HG02759 (cell line): Measurements from ENCODE around the gene HDLBP.
"Not testable (repeated sequence)": the region's sequence is repeated elsewhere in the genome, so short reads cannot be mapped to it uniquely, and the experiment has no call there.

Source experiments
- ATAC-seq: cut with Tn5 transposase; IDR thresholded peaks from one replicate; pipeline ENCODE4 v1.9.1; 2021; ENCODE audit warnings: mild to moderate bottlenecking, moderate library complexity; ENCODE audit not compliant: unreplicated experiment

HDLBP gene

DNA sequence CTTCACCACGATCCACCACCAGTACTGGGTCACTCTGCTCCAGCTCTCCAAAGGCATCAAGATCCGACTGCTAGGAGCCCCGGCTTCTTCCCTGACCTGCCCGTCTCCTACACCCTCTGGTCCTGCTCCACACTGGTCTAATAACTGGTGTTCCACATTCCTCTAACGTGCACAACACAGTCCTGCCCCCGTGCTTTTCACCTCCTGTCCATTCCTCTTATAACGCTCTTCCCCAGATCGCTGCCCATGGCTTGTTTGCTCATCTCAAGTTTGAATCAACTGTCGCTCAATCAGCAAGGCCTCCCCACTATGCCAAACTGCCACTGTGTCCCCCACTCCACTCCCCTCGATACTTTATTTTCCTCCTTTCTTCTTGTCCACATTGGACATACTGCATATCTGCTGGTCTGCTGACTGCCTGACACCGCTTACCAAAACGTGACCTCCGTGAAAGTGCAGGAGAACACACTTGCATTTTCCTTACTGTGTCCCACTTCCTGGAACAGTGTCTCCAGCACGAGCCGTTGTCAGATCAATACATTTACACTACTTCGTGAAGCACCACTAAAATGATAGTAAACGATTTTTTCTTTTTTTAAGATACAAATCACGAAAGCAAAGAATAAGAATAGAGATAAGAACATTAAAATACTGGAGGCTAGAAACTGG, 6.5 kb downstream of the HDLBP start:
- no peak for ATAC-seq

- no peak for ATAC-seq
Measured at GRCh38 chr2:241308267-241308666, 7.2 kb downstream of the HDLBP start.

DNA sequence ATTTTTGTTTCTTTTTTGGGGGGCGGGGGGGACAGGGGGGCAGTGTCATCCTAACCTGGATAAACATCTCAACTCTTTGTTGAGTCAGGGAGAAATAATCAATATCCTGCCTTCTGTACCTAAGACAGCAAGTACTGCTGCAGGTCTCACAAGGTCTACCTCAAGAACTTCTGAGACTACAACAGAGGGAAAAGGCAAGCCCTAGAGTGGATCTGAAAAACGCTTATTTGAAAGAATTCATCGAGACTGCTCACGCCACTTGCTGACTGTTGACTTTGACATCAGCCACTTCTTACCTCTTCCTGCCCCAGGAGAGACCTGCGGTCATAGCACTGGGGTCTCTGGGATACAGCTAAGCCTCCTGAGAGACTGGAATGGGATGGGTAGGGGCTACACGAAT, 8.4 kb downstream of the HDLBP start:
- ATAC-seq, result no peak

- ATAC-seq, result no peak
Measured at GRCh38 chr2:241304039-241304670, 11.3 kb downstream of the HDLBP start.

DNA sequence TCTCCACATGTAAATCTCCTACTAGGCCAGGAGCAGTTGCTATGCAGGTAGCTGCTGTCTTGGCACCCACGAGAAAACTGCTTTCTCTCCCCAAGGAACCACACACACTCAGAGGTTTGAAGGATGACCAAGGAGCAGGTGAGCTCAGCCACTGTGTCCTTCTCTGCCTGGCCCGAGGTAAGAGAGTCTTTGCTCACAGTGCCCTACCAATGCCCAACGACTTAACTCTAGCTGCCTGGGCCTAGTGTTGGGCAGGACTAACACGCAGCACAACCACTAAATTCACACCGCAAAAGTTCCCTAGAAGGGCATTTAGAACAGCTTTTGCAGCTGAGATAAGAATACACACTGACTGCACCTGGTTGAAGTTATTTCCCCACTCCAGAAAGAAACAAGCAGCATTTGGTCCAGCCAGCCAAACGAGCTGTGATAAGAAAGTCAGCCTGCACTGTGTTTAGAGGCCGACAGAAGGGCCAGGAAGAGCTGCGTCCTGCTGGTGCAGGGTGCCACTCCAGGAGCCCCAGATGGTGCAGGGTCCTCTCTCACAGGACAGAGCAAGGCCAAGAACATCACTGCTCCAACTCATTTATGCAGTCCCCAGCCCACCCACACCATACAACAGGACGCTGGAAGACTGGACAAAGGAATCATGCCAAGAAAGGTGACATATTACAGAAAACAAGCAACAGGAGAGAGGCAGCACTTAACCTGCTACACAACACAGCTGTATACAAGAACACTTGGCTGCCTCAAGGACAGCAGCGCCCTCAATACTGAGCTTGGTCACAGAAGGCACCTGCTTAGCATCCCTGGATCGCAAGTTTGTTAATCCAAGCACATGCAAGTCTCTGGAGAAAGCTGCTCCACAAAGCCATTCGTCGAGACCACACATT, 12.5 kb downstream of the HDLBP start:
- no peak for ATAC-seq

DNA sequence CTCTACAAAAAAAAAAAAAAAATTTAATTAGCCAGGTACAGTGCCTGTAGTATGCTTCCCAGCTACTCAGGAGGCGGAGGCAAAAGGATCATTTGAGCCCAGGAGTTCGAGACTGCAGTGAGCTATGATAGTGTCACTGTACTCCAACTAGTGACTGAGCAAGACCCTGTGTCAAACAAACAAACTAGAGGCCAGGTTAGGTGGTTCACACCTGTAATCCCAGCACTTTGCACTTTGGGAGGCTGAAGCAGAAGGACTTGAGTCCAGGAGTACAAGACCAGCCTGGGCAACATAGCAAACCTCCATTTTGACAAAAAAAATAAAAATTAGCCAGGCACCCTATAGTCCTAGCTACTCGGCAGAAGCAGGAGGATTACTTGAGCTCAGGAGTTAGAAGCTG, 13.4 kb downstream of the HDLBP start:
- no peak for ATAC-seq

- ATAC-seq, result no peak
Measured at GRCh38 chr2:241300000-241300399, 15.5 kb downstream of the HDLBP start.

DNA sequence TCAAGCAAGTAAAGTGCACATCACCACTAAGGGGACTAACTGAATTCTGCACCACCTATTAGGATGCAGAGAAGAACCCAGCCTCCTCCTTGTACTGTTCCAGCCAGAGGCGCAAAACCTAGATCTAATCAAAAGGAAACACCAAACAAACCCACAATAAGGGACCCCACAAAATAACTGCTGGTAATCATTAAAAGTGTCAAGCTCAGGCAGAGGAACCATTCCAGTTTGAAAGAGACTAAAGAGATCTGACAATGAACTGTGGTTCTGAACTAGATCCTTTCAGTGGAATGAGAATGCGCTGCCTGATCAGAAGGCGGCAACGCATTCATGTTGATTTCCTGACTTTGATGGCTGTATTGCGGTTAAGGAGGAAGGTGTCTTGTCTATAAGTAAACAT, 16.8 kb downstream of the HDLBP start:
- no peak for ATAC-seq

- ATAC-seq, result no peak
Measured at GRCh38 chr2:241296767-241297166, 18.7 kb downstream of the HDLBP start.

GRCh38 chr2:241295326-241296095, 20.0 kb downstream of the HDLBP start:
- no peak for ATAC-seq

GRCh38 chr2:241293378-241293797, 22.1 kb downstream of the HDLBP start:
- ATAC-seq, result not testable (repeated sequence)

DNA sequence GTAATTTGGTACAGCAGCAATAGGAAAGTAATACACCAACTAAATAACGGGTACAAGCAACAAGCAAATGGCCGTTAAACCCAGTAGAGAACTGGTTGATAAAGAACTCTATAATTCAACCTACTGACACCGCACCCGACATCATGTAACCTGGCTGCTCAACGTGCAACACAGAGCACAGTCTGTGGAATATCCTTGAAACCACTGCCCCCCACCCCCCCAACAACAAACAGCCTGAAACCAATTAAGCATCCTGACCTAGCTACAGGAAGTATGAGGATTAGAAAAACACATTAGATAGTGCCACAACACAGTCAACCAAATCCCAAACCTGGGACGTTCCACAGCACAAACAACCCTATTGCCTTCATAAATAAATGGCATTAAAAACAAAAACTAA, 23.5 kb downstream of the HDLBP start:
- ATAC-seq, result no peak

- ATAC-seq, result no peak
Measured at GRCh38 chr2:241291153-241291552, 24.3 kb downstream of the HDLBP start.

DNA sequence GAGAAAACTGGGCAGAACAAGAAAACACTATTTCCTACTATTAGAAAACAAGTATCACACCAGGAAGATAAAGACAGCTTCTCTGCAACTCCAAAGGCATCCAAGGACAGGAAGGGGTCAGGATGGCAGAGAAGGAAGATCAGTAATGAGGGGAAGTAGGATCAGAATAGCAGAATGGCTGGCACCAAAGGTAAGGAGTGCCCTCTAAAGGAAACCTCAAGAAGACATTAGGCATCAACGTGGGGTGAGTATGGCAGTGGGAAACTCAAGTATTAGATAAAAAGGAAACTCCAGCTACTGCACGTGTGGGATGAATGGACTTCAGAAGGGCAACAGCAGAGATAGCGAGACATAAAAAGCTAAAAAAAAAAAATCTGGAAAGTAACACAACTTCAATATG, 25.9 kb downstream of the HDLBP start:
- ATAC-seq, result no peak

GRCh38 chr2:241289053-241289452, 26.4 kb downstream of the HDLBP start:
- ATAC-seq, result no peak

DNA sequence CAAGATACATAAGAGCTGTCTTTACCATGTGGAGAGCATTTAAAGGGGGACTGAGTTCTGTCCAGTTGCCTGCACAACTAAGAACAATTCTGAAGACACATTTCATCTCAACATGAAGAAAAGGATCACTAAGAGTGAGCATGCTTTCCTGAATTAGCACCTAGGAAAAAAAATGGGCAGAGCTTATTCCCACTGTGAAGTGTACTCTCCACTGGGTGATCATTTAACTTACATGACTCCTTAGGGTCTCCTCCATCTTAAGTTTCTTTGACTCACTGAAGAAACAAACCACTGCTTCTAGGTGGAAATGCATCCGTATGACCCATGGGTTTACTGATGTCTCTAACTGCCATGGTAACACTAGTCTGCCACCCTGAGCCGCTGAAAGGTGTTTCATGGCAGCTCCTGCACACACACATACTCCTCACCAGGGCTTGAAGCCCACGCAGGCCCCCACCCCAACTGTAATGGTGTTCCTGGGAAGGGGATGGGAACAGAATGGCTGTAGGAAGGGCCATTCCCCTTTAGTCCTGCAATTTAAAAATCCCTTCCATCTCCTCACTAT, 27.1 kb downstream of the HDLBP start:
- ATAC-seq, result no peak

- ATAC-seq, result no peak
Measured at GRCh38 chr2:241286348-241287090, 29.0 kb downstream of the HDLBP start.

- ATAC-seq, result no peak
Measured at GRCh38 chr2:241285596-241285995, 29.9 kb downstream of the HDLBP start.

DNA sequence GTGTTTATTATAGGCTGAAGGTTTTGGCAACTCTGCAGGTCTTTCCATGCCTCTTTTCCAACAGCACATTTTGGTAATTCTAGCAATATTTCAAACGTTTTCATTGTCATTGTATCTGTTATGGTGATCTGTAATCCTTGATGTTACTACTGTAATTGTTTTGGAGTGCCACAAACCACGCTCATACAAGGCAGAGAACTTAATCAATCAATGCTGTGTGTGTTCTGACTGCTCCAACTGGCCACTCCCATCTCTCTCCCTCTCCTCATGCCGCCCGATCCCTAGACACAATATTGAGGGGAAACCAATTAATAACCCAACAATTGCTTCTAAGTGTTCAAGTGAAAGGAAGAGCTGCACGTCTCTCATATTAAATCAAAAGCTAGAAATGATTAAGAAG, 32.9 kb downstream of the HDLBP start:
- no peak for ATAC-seq

GRCh38 chr2:241280291-241280690, 35.2 kb downstream of the HDLBP start:
- no peak for ATAC-seq
